Liver (tissue), 3 donors: ENCODE data around the gene MRAP.

ENCODE experiments used
- CTCF ChIP-seq: fragments of 150-350 bp; IDR thresholded peaks from 2 replicates; pipeline ENCODE4 v1.5.1; 2017; ENCODE audit warnings: improper control_type of control experiment, low read depth, low read length; ENCODE audit not compliant: missing input control
- EGR1 ChIP-seq, 2 donors: IDR thresholded peaks; 2 replicates each; pipeline ENCODE4 v1.6.1; 2016 to 2018; ENCODE audit warnings: antibody characterized with exemption in 2 of 2, low read depth in 2 of 2
- GABPA ChIP-seq, 2 donors: IDR thresholded peaks in 1 of 2; conservative IDR thresholded peaks in 1 of 2; 2 replicates each; pipeline ENCODE4 v1.6.1; 2016; ENCODE audit warnings: antibody characterized with exemption in 2 of 2, mild to moderate bottlenecking in 1 of 2, moderate library complexity in 1 of 2
- MAX ChIP-seq: IDR thresholded peaks from 2 replicates; pipeline ENCODE4 v1.6.1; 2016; ENCODE audit warnings: antibody characterized with exemption
- RAD21 ChIP-seq, 2 donors: IDR thresholded peaks; 2 replicates each; pipeline ENCODE4 v1.6.1; 2016; ENCODE audit warnings: antibody characterized with exemption in 2 of 2, mild to moderate bottlenecking in 2 of 2
- RXRA ChIP-seq, 2 donors: IDR thresholded peaks; 2 replicates each; pipeline ENCODE4 v1.6.1; 2017 to 2018; ENCODE audit warnings: antibody characterized with exemption in 2 of 2, mild to moderate bottlenecking in 1 of 2
- SP1 ChIP-seq: IDR thresholded peaks from 2 replicates; pipeline ENCODE4 v1.6.1; 2018; ENCODE audit warnings: antibody characterized with exemption, mild to moderate bottlenecking
- ZBTB33 ChIP-seq: IDR thresholded peaks from 2 replicates; pipeline ENCODE4 v1.6.1; 2016; ENCODE audit warnings: antibody characterized with exemption
- TF ChIP-seq, protein P1 (sequence below): IDR thresholded peaks from 2 replicates; pipeline ENCODE4 v1.6.1; 2016; ENCODE audit warnings: antibody characterized with exemption
- donor health status: healthy.
- donor health status: healthy.

- TF ChIP-seq CTCF (no peak), MAX (no peak), RAD21 (IDR thresholded peaks at IDR 0.05) (no peak), GABPA (IDR thresholded peaks at IDR 0.05 in 1 of 2, conservative IDR thresholded peaks at IDR 0.05 in 1 of 2) (no peak), ZBTB33 (no peak), RXRA (IDR thresholded peaks at IDR 0.05) (no peak), EGR1 (IDR thresholded peaks at IDR 0.05; ENCODE audit: low read depth in 2 of 2) (no peak), SP1 (no peak)
- TF ChIP-seq, protein P1, sequence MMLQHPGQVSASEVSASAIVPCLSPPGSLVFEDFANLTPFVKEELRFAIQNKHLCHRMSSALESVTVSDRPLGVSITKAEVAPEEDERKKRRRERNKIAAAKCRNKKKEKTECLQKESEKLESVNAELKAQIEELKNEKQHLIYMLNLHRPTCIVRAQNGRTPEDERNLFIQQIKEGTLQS = no peak
Observed at GRCh38 chr21:32311621-32312020, 13.0 kb downstream of the MRAP start.
